B cell (primary cell): ENCODE results near the gene CLSTN2. TPM values are rescaled to one million over a fixed set of nuclear protein-coding genes. Genes with fewer than 3 reads are reported as not detected.

Experiments
- ATAC-seq: fragments of 200-7000 bp; cut with Tn5 transposase; one replicate; pipeline ENCODE4 v1.10.0; 2021; ENCODE audit warnings: low read depth, mild to moderate bottlenecking, moderate number of reproducible peaks, moderate library complexity
- CTCF ChIA-PET: fragments of 350-600 bp; sonication (Branson Sonifier 250); formaldehyde crosslinking; loops from one replicate; lab custom pipeline; 2021; ENCODE audit warnings: antibody characterized with exemption, inconsistent platforms; lab: Charles Lee
- POLR2A ChIA-PET: fragments of 350-600 bp; sonication (Branson Sonifier 250); formaldehyde crosslinking; loops from one replicate; lab custom pipeline; 2021; ENCODE audit warnings: antibody characterized with exemption; lab: Charles Lee
- DNase-seq: peaks from one replicate; pipeline ENCODE4 v3.0.0; 2013
- H2AFZ ChIP-seq: 2 replicates; pipeline ENCODE4 v1.6.1; 2012; ENCODE audit warnings: mild to moderate bottlenecking, low read depth, low read length; ENCODE audit not compliant: insufficient read depth, poor library complexity, severe bottlenecking
- H3K27ac ChIP-seq, 2 donors: 1 replicate in 1 of 2; 2 replicates in 1 of 2; pipeline ENCODE4 v1.5.1; 2012 to 2013; ENCODE audit warnings: low read length in 2 of 2, mild to moderate bottlenecking in 2 of 2, moderate library complexity in 1 of 2
- H3K27me3 ChIP-seq, 4 experiments: fragments of 200-600 bp in 1 of 4; sonication (generic) in 1 of 4; replicated peaks in 1 of 4; 1 replicate in 2 of 4; 2 replicates in 2 of 4; pipeline versions ENCODE4 v1.6.1 to v1.7.0; 2013 to 2016; ENCODE audit warnings: low read length in 3 of 4, mild to moderate bottlenecking in 2 of 4, mixed read lengths in 1 of 4, moderate library complexity in 1 of 4; ENCODE audit not compliant: insufficient read depth in 4 of 4, control insufficient read depth in 3 of 4; ENCODE audit errors: control extremely low read depth in 1 of 4
- H3K36me3 ChIP-seq, 2 experiments: replicated peaks in 1 of 2; 1 replicate in 1 of 2; 2 replicates in 1 of 2; pipeline versions ENCODE4 v1.6.1 to v1.7.1; 2013; ENCODE audit warnings: low read length in 1 of 2; ENCODE audit not compliant: insufficient read depth in 2 of 2, control insufficient read depth in 1 of 2; ENCODE audit errors: control extremely low read depth in 1 of 2, extremely low read depth in 1 of 2
- H3K4me1 ChIP-seq, 2 donors: fragments of 200-600 bp in 1 of 2; sonication (generic) in 1 of 2; 1 replicate in 1 of 2; 2 replicates in 1 of 2; pipeline versions ENCODE4 v1.5.1 to v1.6.1; 2013 to 2017; ENCODE audit warnings: low read length in 2 of 2; ENCODE audit not compliant: control insufficient read depth in 2 of 2, insufficient read depth in 2 of 2
- H3K4me2 ChIP-seq: replicated peaks from 2 replicates; pipeline ENCODE3; 2012; ENCODE audit warnings: mild to moderate bottlenecking, low read depth, low read length; ENCODE audit not compliant: poor library complexity, severe bottlenecking
- H3K4me3 ChIP-seq, 5 experiments: fragments of 200-600 bp in 1 of 5; sonication (generic) in 1 of 5; 1 replicate in 3 of 5; 2 replicates in 2 of 5; pipeline versions ENCODE4 v1.5.1 to v1.7.0; 2011 to 2016; ENCODE audit warnings: low read length in 4 of 5, mild to moderate bottlenecking in 4 of 5, low read depth in 2 of 5, control low read depth in 1 of 5, moderate library complexity in 1 of 5; ENCODE audit not compliant: insufficient read depth in 1 of 5; ENCODE audit errors: control extremely low read depth in 1 of 5, extremely low read depth in 1 of 5
- H3K79me2 ChIP-seq: fragments of 200-600 bp; sonication (generic); one replicate; pipeline ENCODE4 v1.6.0; 2016; ENCODE audit warnings: low read length; ENCODE audit not compliant: control insufficient read depth, insufficient read depth
- H3K9ac ChIP-seq: fragments of 200-600 bp; sonication (generic); 2 replicates; pipeline ENCODE4 v1.6.1; 2017; ENCODE audit warnings: mild to moderate bottlenecking, low read length, moderate library complexity
- H3K9me3 ChIP-seq, 3 donors: one replicate each; pipeline versions ENCODE4 v1.6.1 to v1.7.1; 2013; ENCODE audit warnings: low read length in 2 of 3; ENCODE audit not compliant: control insufficient read depth in 2 of 3, insufficient read depth in 1 of 3; ENCODE audit errors: control extremely low read depth in 1 of 3
- H4K20me1 ChIP-seq: 2 replicates; pipeline ENCODE4 v1.6.0; 2012; ENCODE audit warnings: mild to moderate bottlenecking, low read length; ENCODE audit not compliant: insufficient read depth, control insufficient read depth, poor library complexity, severe bottlenecking
- H3K27ac Mint-ChIP-seq: one replicate; pipeline ENCODE4 v1.8.0; 2021; ENCODE audit warnings: mixed read lengths
- H3K27me3 Mint-ChIP-seq: one replicate; pipeline ENCODE4 v1.8.0; 2021; ENCODE audit warnings: mixed read lengths
- H3K4me1 Mint-ChIP-seq: one replicate; pipeline ENCODE4 v1.8.0; 2021; ENCODE audit warnings: mixed read lengths
- H3K4me3 Mint-ChIP-seq: one replicate; pipeline ENCODE4 v1.8.0; 2021; ENCODE audit warnings: mixed read lengths
- H3K9me3 Mint-ChIP-seq: one replicate; pipeline ENCODE4 v1.8.0; 2022; ENCODE audit warnings: mixed read lengths; ENCODE audit not compliant: insufficient read depth
- CTCF ChIP-seq: fragments of 200-600 bp; IDR thresholded peaks from one replicate; pipeline ENCODE4 v1.8.0; 2022; ENCODE audit warnings: antibody characterized with exemption, mild to moderate bottlenecking
- EZH2 ChIP-seq: IDR thresholded peaks from 2 replicates; pipeline ENCODE4 v1.6.1; 2012; ENCODE audit warnings: borderline replicate concordance, low read depth, mild to moderate bottlenecking, moderate library complexity, low read length; ENCODE audit not compliant: insufficient read depth, poor library complexity, severe bottlenecking
- WGBS: methylation state at CpG from one replicate; pipeline ENCODE4 v1.1.5; 2013; ENCODE audit warnings: missing lambda C conversion rate; ENCODE audit not compliant: insufficient coverage; 5-methylcytosine and 5-hydroxymethylcytosine counted together
- intact Hi-C: fragments of 100-400 bp; cut with micrococcal nuclease; formaldehyde crosslinking; loops from one replicate; pipeline ENCODE4 v1.10.0; 2022
- polyA plus RNA-seq: library from polyadenylated mRNA; depleted of rRNA; stranded (reverse); fragments of >200 nt; gene quantifications from 2 replicates; pipeline ENCODE4 v1.2.3, GENCODE V29; 2012
- total RNA-seq, 2 donors: library from RNA; stranded (reverse); fragments of 120-200 nt in 1 of 2; gene quantifications; 1 replicate in 1 of 2; 2 replicates in 1 of 2; pipeline versions ENCODE4 v1.2.3 to v1.2.4, GENCODE V29; 2013 to 2022

Gene CLSTN2
- total and polyA plus RNA-seq, 2 donors (not counting 1 experiment from before 2014, with no cell fraction given), result not detected

- Histone ChIP-seq H4K20me1 (no peaks in the 10 kb centered on the region), H2AFZ (no peak overlapping the region), H3K36me3 (no peaks in the 10 kb centered on the region), H3K79me2 (no peaks in the 10 kb centered on the region), H3K27ac (no peak overlapping the region), H3K9ac (no peak overlapping the region), H3K27me3 (no peaks in the 10 kb centered on the region), H3K4me3 (no peak overlapping the region), H3K4me2 (no peak overlapping the region), H3K9me3 (no peaks in the 10 kb centered on the region), H3K4me1 (no peaks in the 10 kb centered on the region)
- intact Hi-C loops, result no loop called here
- Mint-ChIP-seq H3K4me1 (no peaks in the 10 kb centered on the region), H3K27me3 (peaks cover 17% of the 10 kb centered on the region), H3K27ac (no peak overlapping the region), H3K9me3 (no peaks in the 10 kb centered on the region), H3K4me3 (no peak overlapping the region)
- ChIA-PET POLR2A (no interaction called here), CTCF (no interaction called here)
- WGBS, result 100% methylated on average over 1 of the region's 1 CpG
- ATAC-seq (no peak), DNase-seq (no peak)
- TF ChIP-seq EZH2, result no peak
- no peak for TF ChIP-seq CTCF
Measured at GRCh38 chr3:140050396-140050795, 115.4 kb downstream of the CLSTN2 start.

GRCh38 chr3:140051019-140051957 is 116.3 kb downstream of the CLSTN2 start:
- no peak overlapping the region for H3K27ac ChIP-seq
- H3K9ac ChIP-seq, result no peak overlapping the region
- DNase-seq (no peak), ATAC-seq (no peak)
- ChIA-PET POLR2A (no interaction called here), CTCF (no interaction called here)
- no peaks in the 10 kb centered on the region for H4K20me1 ChIP-seq
- no peaks in the 10 kb centered on the region for H3K4me1 ChIP-seq
- no peak overlapping the region for H2AFZ ChIP-seq
- no peak overlapping the region for H3K4me3 ChIP-seq
- intact Hi-C loops, result no loop called here
- no peak overlapping the region for H3K4me2 ChIP-seq
- no peaks in the 10 kb centered on the region for H3K27me3 ChIP-seq
- H3K36me3 ChIP-seq, result no peaks in the 10 kb centered on the region
- Mint-ChIP-seq H3K4me1 (no peaks in the 10 kb centered on the region), H3K27me3 (peaks cover 17% of the 10 kb centered on the region), H3K4me3 (no peak overlapping the region), H3K27ac (no peak overlapping the region), H3K9me3 (no peaks in the 10 kb centered on the region)
- 58% methylated on average over 7 of the region's 12 CpGs for WGBS
- no peak for TF ChIP-seq CTCF
- no peak for TF ChIP-seq EZH2
- H3K9me3 ChIP-seq, result peaks cover 0 to 4% (median 0%) of the 10 kb centered on the region in 3 donors
- H3K79me2 ChIP-seq, result no peaks in the 10 kb centered on the region
